ENCODE measurements around the gene KIAA1549.

GRCh38 chr7:138804618-138805017 is 176.6 kb downstream of the KIAA1549 start:
- TF ChIP-seq JUN (IDR thresholded peaks at IDR 0.05; ENCODE audit: low read depth, low read length) (no peak), CTCF (IDR thresholded peaks at IDR 0.05; ENCODE audit: control extremely low read depth in 1 of 3, insufficient read depth in 1 of 3, low read depth in 1 of 3, low read length in 3 of 3) (no peak), POLR2A (IDR thresholded peaks at IDR 0.05; ENCODE audit: control extremely low read depth in 1 of 2, low read depth in 2 of 2, low read length in 2 of 2) (no peak), EP300 (IDR thresholded peaks at IDR 0.05; ENCODE audit: borderline replicate concordance in 1 of 2, low read depth in 2 of 2, low read length in 2 of 2) (no peak), EGR1 (IDR thresholded peaks at IDR 0.05; ENCODE audit: borderline replicate concordance, low read depth, low read length) (no peak), ATF2 (IDR thresholded peaks at IDR 0.05; ENCODE audit: low read length) (no peak), CEBPB (IDR thresholded peaks at IDR 0.05; ENCODE audit: low read depth, low read length) (no peak), TCF12 (IDR thresholded peaks at IDR 0.05; ENCODE audit: low read depth, low read length) (no peak), BACH1 (IDR thresholded peaks at IDR 0.05; ENCODE audit: low read length) (no peak), NRF1 (IDR thresholded peaks at IDR 0.05; ENCODE audit: low read depth, low read length) (no peak)

Data from H1 (cell line).